ENCODE measurements around the gene STX18. TPM values are rescaled to one million over a fixed set of nuclear protein-coding genes. Genes with fewer than 3 reads are reported as not detected.

STX18 gene
- total and polyA plus RNA-seq, 2 of the 13 experiments (the other 11 are each of a cell fraction or from before 2014, with no cell fraction given) = 23.9 to 37.1 TPM

DNA sequence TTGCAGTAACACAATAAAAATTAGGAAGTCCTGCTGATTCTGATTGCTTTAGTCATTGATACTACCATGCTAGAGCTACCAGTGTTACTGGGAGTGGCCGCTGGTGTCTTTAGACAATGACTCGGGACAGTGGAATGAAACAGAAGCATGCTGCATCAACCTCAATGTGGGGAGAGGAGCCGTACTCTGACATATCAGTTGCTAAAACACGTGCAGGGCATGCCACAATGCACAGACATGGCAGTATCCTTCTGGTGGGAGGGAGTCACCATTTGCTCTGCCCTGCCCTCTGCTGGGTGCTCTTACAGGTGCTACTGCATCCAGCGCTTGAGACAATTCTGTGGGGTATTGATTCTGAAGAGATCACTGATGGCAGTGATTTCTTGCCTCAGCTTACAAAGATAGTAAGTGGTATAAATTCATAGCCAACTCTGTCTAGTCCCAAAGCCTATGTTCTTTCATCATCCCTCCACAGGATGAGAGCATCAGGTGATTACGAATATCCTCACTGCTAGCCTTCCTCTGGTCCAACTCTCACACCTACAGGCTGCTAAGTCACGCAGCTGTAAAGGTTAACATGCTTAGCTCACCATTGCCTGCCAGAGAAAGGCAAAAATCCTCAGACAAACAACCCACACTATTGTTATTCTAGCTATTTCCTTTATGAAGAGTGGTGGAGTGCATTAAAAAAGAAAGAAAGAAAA is 111.2 kb downstream of the STX18 start (continued):
- TF ChIP-seq, protein P1, sequence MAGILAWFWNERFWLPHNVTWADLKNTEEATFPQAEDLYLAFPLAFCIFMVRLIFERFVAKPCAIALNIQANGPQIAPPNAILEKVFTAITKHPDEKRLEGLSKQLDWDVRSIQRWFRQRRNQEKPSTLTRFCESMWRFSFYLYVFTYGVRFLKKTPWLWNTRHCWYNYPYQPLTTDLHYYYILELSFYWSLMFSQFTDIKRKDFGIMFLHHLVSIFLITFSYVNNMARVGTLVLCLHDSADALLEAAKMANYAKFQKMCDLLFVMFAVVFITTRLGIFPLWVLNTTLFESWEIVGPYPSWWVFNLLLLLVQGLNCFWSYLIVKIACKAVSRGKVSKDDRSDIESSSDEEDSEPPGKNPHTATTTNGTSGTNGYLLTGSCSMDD (CRISPR knock-in tag; IDR thresholded peaks at IDR 0.05) = no peak
- TF ChIP-seq ZBTB21 (CRISPR knock-in tag; IDR thresholded peaks at IDR 0.05) (no peak), ZNF841 (CRISPR knock-in tag; IDR thresholded peaks at IDR 0.05; ENCODE audit: borderline replicate concordance) (no peak), REL (CRISPR knock-in tag; conservative IDR thresholded peaks at IDR 0.05) (no peak), HOXA3 (CRISPR knock-in tag; IDR thresholded peaks at IDR 0.05) (no peak), ZNF720 (CRISPR knock-in tag; IDR thresholded peaks at IDR 0.05) (no peak), KAT2B (IDR thresholded peaks at IDR 0.05; ENCODE audit: borderline replicate concordance, low read depth, low read length) (no peak), YY1 (IDR thresholded peaks at IDR 0.05; ENCODE audit: insufficient read depth, insufficient replicate concordance, low read depth, low read length) (peak; percentile 14)
- TF ChIP-seq, protein P2, sequence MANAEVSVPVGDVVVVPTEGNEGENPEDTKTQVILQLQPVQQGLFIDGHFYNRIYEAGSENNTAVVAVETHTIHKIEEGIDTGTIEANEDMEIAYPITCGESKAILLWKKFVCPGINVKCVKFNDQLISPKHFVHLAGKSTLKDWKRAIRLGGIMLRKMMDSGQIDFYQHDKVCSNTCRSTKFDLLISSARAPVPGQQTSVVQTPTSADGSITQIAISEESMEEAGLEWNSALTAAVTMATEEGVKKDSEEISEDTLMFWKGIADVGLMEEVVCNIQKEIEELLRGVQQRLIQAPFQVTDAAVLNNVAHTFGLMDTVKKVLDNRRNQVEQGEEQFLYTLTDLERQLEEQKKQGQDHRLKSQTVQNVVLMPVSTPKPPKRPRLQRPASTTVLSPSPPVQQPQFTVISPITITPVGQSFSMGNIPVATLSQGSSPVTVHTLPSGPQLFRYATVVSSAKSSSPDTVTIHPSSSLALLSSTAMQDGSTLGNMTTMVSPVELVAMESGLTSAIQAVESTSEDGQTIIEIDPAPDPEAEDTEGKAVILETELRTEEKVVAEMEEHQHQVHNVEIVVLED (CRISPR knock-in tag; IDR thresholded peaks at IDR 0.05; ENCODE audit: borderline replicate concordance) = no peak
- TF ChIP-seq, protein P3, sequence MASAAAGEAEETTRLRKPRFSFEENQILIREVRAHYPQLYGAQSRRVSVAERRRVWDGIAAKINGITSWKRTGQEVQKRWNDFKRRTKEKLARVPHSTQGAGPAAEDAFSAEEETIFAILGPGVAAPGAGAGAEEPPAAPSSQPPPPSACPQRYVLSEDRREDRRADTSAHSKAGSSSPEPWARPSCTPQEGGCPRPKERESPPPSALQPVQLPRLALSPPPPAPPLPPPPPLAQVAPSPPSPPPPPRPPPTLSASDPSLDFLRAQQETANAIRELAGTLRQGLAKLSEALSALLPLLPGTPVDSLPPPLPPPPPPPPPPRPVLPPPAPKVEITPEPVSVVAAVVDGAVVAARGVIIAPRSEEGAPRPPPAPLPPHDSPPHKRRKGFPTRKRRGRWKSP (CRISPR knock-in tag; IDR thresholded peaks at IDR 0.05) = no peak
- TF ChIP-seq, protein P4, sequence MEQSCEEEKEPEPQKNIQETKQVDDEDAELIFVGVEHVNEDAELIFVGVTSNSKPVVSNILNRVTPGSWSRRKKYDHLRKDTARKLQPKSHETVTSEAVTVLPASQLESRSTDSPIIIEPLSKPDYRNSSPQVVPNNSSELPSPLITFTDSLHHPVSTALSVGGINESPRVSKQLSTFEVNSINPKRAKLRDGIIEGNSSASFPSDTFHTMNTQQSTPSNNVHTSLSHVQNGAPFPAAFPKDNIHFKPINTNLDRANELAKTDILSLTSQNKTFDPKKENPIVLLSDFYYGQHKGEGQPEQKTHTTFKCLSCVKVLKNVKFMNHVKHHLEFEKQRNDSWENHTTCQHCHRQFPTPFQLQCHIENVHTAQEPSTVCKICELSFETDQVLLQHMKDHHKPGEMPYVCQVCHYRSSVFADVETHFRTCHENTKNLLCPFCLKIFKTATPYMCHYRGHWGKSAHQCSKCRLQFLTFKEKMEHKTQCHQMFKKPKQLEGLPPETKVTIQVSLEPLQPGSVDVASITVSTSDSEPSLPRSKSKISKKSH (CRISPR knock-in tag; IDR thresholded peaks at IDR 0.05; ENCODE audit: borderline replicate concordance) = no peak
- TF ChIP-seq, protein P5, sequence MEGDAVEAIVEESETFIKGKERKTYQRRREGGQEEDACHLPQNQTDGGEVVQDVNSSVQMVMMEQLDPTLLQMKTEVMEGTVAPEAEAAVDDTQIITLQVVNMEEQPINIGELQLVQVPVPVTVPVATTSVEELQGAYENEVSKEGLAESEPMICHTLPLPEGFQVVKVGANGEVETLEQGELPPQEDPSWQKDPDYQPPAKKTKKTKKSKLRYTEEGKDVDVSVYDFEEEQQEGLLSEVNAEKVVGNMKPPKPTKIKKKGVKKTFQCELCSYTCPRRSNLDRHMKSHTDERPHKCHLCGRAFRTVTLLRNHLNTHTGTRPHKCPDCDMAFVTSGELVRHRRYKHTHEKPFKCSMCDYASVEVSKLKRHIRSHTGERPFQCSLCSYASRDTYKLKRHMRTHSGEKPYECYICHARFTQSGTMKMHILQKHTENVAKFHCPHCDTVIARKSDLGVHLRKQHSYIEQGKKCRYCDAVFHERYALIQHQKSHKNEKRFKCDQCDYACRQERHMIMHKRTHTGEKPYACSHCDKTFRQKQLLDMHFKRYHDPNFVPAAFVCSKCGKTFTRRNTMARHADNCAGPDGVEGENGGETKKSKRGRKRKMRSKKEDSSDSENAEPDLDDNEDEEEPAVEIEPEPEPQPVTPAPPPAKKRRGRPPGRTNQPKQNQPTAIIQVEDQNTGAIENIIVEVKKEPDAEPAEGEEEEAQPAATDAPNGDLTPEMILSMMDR (CRISPR knock-in tag; IDR thresholded peaks at IDR 0.05) = peak; percentile 78

Data from HepG2 (cell line).